CD4-positive, alpha-beta T cell treated with Interferon alpha-2 for 1 hour (primary cell): ENCODE data around the gene PARD3B.
A peak's percentile ranks its signal among the peaks of the same experiment; 100 is the strongest.

Experiments
- DNase-seq, 2 donors: peaks; one replicate each; pipeline ENCODE4 v3.0.0-alpha.2; 2020 to 2022

PARD3B gene

DNA sequence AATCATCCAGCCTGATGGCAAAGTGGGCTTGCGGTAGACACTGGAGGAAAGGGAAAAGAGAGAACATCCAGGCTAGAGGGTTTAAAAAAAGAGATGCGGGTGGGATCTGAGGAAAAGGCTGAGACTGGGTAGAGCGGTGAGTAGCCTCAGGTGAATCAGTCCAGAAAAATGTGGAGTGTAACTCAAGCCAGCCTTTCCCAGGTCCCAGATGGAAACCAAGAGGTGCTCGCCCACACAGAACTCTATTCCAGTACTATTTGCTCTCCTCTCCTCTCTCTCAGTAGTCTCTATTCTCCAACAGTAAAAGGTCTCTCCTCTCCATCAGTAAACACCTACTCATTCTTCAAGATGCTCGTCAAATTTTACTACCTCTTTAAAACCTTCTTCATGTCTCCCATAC is 1098.7 kb downstream of the PARD3B start:
- DNase-seq: no peak

DNA sequence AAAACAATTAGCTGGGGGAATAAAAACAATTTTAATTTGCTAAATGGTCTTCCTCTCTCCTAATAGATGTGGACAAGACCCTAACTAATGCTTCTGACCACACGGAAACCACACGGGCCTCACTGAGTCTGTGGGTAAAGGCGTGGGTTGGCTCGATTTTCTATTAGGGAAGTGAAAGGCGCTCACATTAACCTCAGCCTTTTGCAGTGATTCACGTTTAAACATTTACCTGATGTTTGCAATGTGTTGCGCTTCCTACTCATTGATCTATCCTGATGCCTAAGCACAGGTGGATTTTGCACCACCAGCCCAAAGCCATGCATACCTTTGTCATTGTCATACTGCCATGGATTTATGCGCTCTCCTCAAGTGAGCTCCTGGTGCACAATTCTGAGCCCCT is 1101.4 kb downstream of the PARD3B start:
- no peak for DNase-seq

DNA sequence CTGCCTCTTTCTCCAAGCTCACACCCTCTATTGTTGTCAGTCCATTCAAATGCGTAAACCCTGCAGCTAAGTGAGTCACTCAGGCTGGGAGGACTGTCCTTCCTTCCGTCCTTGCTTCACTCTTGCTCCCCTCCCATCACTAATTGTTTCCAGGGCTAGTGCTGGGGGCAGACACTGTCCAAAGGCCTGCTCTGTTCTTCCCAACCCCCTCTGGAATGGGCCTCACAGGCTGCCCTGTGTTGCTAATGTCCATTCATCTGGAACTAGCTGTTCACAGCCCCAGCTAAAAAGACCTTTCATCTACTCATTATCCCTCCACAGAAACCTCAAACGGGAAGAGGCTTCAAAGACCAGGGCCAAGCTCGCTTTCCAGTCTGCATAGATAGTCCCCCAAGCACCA is 1105.2 kb downstream of the PARD3B start:
- no peak for DNase-seq

DNA sequence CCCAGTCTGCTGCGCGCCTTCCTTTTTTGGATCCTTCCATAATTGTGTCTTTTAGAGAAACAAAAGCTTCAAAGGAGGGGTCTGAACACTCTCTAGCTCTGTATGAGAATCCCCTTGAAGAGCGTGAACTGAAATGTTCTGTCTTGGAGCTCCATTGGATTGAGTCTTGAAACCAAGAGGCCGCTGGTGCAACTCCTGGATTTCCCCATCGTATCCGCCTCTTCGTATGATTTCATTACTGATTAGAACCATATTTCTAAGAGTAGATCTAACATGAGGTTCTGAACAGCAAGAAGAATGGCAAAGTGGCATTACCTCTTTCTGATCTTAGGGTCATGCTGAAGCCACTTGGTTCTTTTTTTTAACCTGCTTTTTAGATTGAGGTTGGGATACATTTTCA is 1105.7 kb downstream of the PARD3B start:
- no peak for DNase-seq

DNA sequence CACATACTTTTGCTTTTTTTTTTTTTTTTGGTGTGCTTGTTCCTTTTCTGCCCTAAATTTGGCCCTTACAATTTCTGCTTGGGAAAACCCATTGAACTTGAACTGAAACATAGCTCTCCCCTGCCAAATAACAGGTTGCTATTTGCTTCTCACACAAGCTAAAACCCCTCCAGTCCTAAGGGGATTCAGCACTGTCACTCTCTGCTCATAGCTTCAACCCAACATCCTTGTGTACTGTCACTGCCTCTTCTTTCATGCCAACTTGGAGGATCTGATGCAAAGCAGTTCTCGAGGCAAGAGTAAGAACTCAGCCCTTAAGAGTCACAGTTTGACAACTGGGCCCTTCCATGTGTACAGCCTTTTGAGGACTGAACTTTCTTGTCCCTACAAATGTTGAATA is 1106.4 kb downstream of the PARD3B start:
- DNase-seq: no peak

DNA sequence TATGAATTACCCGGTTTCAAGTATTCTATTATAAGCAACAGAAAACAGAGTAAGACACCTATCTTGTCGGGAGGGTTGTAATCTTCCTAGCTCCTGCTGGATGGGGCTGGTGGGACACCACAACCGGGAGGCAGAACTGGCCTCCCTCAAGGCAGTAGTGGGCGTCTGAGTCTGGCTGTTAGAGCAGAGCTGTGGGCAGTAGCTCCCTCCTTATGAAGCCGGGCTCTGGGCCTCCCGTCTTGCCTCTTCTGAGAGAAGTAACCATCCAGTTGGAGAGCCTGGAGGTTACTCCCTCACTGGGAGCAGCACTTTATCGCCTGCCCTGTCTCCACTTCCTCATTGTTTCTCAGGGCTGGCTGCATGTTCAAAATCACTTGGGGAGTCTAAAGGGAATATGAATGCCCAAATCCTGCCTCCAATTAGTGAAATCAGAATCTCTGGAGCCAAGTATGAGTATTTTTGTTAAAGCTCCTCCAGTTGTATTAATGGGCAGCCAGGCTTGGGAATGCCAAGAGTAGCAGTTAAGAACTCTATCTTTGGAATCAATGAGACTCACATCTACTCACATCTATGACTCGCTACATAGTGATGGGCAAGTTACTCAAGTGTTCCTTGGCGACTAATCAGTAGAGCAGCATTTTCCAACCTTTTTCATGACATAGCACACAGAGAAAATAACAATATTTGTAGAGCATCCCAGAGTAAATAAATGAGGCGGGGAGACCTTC is 1109.8 kb downstream of the PARD3B start:
- DNase-seq: no peak

DNA sequence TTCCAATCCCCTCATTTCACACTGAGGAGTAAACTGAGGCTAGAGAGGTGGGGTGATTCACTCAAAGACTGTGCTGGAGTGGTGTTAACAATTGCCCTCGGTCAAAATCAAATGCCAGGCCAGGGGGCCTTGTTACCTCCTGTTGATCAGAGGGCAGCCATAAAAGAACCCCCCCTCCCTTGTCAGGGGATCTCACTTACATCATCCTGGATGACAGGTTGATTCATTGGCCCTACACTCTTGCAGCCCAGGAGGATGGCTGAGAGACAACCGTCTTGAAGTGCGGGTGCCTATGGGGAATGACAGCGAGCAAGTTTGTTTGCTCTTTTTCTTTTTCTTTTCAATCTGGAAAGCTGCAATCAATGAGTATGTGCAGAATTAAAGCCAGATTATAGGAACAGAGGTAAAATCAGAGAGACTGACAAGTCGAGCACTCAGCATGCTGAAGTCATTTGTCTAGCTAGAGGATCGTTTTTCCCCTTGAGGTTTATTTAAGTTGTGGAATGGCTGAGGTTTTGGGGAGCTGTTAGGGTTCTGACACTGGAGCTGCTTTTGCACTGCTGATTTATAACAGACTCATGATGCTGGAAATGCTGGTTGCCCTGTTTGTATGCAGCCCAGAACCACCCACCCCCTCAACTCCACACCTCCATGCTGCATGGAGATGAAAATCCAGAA is 1110.6 kb downstream of the PARD3B start:
- DNase-seq: no peak

DNA sequence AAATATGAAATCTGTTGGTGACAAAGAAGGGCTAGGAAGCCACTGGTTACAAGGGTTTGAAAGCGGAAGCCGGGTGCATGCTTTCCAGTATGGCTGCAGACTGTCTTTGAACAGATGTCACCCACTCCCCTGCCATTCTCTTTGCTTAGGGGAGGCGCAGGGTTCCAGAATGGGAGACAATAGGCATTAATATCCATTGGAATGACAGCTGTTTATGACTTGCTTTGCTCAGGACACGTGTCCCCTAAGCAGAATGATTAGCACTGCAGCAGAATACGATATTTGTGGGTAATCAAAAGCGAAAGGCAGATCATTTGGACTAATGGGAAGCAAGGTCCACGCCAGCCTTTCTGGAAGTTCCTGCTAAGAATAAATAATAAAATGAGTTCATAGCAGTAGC is 1111.2 kb downstream of the PARD3B start:
- no peak for DNase-seq

DNA sequence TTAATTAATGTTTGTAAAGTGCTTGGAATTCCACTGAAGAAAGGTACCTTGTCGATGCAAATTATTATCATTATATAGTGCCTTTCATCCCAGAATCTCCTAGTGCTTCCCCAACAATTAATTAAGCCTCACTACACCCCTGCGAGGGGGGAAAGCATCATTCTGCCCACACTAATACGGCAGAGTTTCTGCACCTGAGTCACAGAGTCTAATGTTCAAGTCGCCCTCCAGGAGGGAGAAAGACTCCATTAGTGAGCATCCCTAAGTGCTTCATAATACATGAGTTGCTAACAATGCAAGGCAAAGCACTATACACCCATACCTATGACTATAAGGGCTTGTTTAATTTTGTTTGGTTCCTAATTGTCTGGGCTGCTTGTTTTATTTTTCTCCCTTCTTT is 1111.7 kb downstream of the PARD3B start:
- no peak for DNase-seq

DNA sequence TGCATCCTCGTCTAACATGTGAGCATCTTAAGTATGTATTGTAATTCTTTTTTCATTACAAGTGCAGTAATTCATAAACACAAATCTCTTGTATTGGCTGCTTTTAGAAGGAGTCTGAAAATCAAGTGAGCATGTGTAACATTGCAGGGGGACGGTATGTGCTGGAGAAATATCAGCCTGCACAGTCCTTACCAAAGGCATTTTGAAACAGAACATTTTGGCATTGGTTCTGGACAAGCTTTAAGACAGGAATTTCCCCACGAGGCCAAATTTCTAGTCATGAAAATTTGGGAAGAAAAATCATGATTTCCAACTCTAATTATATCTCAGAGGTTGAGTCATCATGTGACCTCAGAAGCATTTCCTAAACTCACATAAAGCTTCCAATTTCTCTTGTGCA is 1112.3 kb downstream of the PARD3B start:
- no peak for DNase-seq

DNA sequence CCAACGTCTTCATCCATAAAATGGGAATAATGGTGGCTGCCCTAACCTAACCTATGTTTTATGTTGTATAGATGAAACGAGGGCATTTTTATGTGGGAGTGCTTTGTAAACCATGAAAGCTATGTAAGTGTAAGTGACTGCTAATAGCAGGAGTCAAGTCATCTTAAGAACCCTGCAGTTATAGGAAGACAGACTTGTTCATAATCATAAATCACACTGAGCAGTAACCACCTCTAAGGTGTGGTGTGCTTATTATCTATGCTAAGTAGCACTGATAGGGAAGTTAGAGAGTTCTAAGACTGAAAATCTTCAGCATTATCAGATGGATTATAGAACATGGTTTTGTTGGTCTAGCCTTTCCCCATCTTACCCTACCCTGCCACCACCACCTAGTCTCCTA is 1112.8 kb downstream of the PARD3B start:
- DNase-seq: no peak

DNA sequence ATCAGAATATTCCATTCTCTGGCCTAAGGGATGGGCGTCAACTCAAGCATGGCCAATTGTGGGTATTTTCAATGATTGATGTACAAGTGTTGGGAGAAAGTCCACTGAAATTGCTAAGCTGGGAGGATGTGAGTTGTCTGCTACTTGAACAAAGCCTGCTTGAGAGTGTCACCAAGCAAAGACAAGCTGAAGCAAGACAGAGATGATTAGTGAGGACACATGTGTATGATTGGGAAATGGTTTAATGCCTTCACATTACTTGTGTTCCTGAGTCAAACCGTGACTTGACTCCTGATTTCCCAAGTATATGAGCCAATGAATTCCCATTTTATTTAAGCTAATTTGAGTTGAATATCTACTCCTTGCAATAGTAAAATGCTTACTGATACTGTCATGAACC is 1113.3 kb downstream of the PARD3B start:
- DNase-seq: no peak

DNA sequence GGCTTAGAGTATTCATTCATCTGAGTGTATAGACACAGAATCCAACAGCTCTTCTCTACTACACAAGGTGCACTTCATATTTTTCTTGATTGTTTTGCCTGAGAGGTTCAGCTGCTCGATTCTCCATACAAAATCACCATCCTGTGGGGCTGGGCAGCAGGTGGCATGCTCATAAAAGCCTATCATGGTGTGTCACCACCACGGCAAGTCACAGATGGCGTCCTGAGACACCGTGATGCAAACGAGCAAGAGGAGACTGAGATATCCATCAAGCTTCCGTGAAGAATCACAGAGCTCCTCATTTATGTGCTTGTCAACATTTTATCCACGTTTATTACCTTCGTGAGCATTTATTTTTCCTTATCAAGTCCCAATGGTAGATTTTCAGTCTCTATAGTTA is 1114.6 kb downstream of the PARD3B start:
- DNase-seq: no peak

DNA sequence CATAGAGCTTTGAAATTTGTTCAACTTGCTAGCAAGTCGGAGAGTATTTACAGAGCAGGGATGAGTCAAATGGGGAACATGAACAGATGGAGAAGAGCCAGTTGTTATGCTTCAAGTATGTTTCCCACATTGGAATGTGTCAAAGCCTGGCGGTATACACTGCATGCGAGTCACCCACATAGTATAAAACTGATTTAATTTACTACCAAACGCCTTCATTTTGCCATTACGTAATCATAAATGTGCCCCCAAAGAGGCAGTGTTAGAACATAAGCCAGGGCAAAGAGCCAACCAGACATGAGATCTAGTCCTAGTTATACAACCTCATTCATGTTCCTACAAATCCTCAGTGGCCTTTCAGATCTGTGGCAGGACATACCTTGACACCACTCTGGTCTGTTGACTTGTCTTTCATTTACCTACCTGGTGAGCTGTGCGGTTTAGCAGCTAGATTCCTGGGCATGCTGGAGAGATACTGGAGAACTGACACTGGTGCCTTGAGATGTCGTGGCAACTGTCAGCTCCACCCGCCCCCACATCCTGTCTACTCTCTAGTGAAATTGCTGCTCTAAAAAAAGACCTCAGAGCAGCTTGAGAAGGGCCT is 1115.3 kb downstream of the PARD3B start:
- peak in 1 of 2 donors; percentile 7 for DNase-seq

DNA sequence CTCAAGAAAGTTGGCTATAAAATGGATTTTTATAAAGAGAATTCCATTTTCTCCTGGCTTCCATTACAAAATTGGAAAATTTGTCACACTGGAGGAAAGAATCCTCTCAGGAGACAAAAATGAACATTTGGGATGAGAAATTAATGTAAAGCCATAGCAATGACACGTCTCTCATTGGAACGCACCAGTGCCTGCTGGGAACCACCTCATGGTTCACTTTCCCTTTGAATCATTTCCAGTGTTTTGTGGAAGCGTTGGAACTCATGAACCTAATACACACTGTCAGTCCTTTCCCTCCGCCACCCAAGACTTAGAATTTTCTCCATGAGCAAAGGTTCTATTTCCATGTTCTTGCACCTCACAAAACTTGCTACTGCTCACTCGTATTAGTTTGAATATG is 1116.0 kb downstream of the PARD3B start:
- no peak for DNase-seq

DNA sequence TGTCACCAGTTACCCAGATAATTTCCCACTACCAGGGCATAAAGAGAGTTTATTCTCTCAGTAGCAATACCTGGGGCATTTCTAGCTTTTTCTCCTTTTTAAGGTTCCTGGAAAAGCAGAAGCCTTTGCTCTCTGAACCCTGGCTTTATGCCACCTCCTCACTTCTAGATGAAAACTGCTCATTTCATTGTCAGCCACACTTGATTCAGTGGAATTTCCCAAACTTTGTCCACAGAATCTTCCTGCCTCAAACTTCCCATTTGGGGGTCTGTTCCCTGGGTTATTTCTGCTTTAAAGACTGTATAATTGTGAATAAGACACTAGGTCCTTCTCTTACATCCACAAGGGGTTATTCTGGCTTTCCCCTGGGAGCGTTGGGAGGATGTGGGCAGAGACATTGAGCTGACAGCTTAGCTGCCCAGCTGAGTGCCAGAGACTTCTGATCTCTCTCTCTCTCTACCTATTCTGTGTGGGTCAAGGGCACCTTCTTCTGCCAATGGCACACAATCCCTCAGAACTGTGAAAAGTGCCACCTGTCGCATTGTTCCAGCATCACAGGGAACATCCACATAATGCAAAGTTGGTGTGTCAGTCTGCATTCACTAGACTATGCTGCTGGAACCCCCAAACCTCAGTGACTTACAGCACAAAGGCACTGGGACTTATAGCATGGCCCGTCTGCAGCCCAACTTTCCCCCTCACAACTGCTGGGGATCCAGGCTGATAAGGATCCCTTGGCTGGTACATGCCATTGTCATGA is 1117.1 kb downstream of the PARD3B start:
- no peak for DNase-seq

DNA sequence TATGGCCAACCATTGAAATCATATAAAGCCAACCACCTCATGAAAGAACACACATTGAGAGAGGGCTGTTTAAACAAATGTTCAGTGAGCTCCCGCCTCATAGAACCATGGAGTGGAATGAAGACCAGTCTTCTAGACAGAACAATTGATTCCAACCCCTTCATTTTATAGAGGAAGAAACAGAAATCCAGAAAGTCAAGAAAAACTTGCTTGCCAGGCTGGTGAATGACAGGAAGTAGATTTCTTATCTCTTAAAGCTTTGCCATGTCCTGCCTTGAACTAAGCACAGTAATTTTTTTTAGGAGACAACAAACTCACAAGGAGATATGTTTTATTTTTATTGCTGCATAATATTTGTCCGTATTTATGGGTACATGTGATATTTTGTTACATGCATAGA is 1120.5 kb downstream of the PARD3B start:
- DNase-seq: no peak
